Effector memory CD8-positive, alpha-beta T cell (primary cell): Measurements from ENCODE around the gene STPG1.

Experiments
- ATAC-seq: fragments of 150-1000 bp; cut with Tn5 transposase; replicated peaks from 2 replicates; pipeline ENCODE4 v1.10.0; 2021; ENCODE audit warnings: mild to moderate bottlenecking, moderate library complexity
- DNase-seq, 3 experiments: peaks; one replicate each; pipeline ENCODE4 v3.0.0; 2021
- H3K27ac Mint-ChIP-seq, 2 donors: one replicate each; pipeline ENCODE4 v1.8.0; 2022; ENCODE audit warnings: mild to moderate bottlenecking in 2 of 2, mixed read lengths in 2 of 2, moderate library complexity in 2 of 2
- H3K27me3 Mint-ChIP-seq, 2 donors: one replicate each; pipeline ENCODE4 v1.8.0; 2022; ENCODE audit warnings: mixed read lengths in 2 of 2
- H3K36me3 Mint-ChIP-seq: one replicate; pipeline ENCODE4 v1.8.0; 2022; ENCODE audit warnings: mild to moderate bottlenecking, moderate library complexity, mixed read lengths; ENCODE audit not compliant: insufficient read depth
- H3K4me1 Mint-ChIP-seq, 2 donors: one replicate each; pipeline ENCODE4 v1.8.0; 2022; ENCODE audit warnings: low read depth in 2 of 2, mixed read lengths in 2 of 2
- H3K4me3 Mint-ChIP-seq, 2 donors: one replicate each; pipeline ENCODE4 v1.8.0; 2022; ENCODE audit warnings: mild to moderate bottlenecking in 2 of 2, mixed read lengths in 2 of 2, moderate library complexity in 2 of 2
- H3K9me3 Mint-ChIP-seq, 2 donors: one replicate each; pipeline ENCODE4 v1.8.0; 2022; ENCODE audit warnings: mixed read lengths in 2 of 2

The STPG1 gene

DNA sequence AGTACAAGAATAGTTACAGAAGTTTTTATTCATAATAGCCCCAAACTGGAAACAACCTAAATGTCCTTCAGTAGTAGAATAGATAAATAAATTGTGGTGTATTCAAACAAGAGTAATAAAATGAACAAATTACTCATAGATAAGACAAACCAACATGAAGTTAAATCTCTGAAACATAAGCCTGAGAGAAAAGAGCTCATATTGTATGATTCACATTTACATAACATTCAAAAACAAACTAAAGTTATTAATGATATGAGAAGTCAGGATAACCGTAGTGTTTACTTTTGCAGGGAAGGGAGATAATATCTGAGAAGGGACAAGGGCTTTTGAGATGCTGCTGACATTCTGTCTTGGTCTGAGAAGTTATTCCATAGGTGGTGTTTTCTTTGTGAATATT is 13.5 kb downstream of the STPG1 start:
- Mint-ChIP-seq H3K4me3 (no peak overlapping the region), H3K27ac (no peak overlapping the region), H3K36me3 (no peaks in the 10 kb centered on the region)

DNA sequence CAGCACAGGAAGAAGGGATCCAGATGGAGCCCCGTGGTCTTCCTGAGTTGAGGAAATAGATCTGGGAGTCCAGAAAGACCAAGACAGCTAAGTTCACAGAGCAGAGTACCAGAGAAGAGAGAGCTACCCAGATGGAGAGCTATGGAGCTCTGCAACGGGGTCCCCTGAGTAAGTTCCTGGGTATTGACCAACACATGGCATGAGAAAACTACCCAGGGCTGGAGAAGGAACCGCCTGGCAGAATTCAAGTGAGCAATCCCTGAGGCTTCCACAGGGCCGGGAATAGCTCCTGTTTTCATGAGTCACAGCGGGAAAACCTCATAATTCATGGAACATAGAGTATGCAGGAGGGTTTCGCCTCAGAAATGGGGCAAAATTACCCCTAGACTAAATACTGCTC is 19.7 kb downstream of the STPG1 start:
- Mint-ChIP-seq H3K4me1 (peaks cover 14 to 21% of the 10 kb centered on the region in 2 donors), H3K4me3 (no peak overlapping the region), H3K27me3 (no peaks in the 10 kb centered on the region), H3K27ac (peak overlapping the region in 1 of 2 donors; percentile 61), H3K9me3 (no peaks in the 10 kb centered on the region), H3K36me3 (peaks cover 6% of the 10 kb centered on the region)
- ATAC-seq = no peak
- DNase-seq = no peak

More for the DNA sequence above, 13.5 kb downstream of the STPG1 start:
- no peaks in the 10 kb centered on the region for H3K4me1 Mint-ChIP-seq
- no peak for ATAC-seq
- H3K9me3 Mint-ChIP-seq = no peaks in the 10 kb centered on the region
- no peaks in the 10 kb centered on the region for H3K27me3 Mint-ChIP-seq
- DNase-seq = no peak

DNA sequence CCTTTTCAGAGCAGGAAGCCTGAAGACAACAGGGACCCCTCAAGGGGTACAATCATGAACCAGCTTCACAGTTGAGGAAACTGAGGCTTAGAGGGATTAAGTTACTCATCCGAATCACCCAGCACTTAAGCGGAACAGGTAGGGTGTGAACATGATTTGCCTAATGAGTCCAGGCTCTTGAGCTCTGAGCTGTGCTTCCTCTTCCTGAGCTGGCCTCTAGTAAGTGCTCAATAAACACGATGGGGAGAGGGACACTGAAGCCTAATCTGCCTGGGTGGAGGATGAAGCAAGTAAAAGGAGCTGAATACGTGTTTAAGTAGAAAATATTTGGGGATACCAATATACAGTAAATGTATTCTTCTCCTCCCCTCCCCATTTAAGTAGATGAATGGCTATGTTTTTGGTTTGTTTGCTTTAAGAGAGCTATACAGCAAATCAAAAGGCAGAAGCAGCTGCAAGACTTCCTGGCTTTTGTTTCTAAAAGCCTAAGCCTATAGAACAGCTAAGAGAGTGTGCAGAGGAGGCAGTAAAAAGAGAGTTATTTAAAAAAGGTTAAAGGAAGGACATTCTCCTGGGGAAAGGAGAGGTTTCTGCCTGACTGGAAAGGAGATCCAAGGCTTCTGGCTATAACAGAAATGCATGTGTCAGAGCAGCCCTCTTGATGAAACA is 20.5 kb downstream of the STPG1 start:
- Mint-ChIP-seq H3K4me1 (peaks cover 14 to 21% of the 10 kb centered on the region in 2 donors), H3K27ac (peak overlapping the region in 1 of 2 donors; percentile 98), H3K36me3 (peaks cover 6% of the 10 kb centered on the region), H3K9me3 (no peaks in the 10 kb centered on the region), H3K27me3 (no peaks in the 10 kb centered on the region), H3K4me3 (no peak overlapping the region)
- ATAC-seq = no peak
- DNase-seq = no peak

DNA sequence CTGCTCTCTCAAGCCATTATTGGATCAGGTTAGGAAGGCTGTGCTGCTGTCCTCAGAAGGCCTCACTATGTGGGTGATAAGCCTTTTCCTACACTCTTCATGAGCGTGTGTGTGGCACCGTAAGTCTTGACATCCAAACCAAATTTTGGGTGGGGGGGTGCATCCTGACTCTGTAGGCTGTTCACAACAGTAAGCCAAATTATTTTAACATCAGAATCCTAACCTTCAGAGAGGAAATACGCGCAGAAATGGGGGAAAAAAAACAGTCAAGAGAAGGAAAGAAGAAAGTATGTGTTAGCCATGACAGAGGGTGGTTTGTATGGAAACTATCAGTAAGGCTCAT is 21.0 kb downstream of the STPG1 start:
- peaks cover 6% of the 10 kb centered on the region for H3K36me3 Mint-ChIP-seq
- H3K27me3 Mint-ChIP-seq = no peaks in the 10 kb centered on the region
- H3K9me3 Mint-ChIP-seq = no peaks in the 10 kb centered on the region
- peaks cover 14 to 21% of the 10 kb centered on the region in 2 donors for H3K4me1 Mint-ChIP-seq
- H3K4me3 Mint-ChIP-seq = peak overlapping the region; percentile 83 to 87
- ATAC-seq (no peak), DNase-seq (no peak)
- H3K27ac Mint-ChIP-seq = peak overlapping the region; percentile 98

DNA sequence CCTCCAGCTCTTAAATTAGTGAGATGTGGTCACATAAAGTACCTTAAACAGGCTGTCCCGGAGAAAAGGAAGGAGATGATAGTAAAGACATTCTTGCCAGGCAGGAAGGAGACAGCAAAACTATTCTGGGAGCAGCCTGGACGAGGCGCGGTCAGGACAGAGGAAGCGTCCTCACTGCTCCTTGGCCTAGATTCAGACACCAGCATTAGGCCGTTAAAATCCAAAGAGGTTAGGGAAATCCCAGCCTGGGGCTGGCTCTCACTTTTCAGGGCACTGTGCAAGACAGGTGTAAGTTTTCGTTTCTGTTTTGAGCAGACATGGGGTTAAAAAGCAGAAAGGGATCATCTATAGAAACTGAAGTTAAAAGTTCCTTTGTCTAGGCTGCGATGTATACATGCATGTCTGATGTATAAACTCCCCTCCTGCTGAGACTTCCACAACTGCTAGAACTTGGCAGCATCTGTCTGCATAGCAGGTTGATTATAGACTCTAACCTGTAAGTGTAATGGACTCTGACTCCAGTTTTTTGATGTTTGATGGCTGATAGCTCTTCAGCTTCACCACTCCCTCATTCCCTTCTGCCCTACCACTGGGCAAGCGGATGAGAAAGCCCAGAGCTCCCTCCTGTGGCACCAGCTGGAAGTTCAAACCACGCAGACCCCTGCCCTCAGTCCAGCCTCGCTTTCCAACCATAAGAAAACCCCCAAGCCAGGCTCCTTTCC is 21.5 kb downstream of the STPG1 start:
- Mint-ChIP-seq H3K4me3 (peak overlapping the region; percentile 83 to 87), H3K27me3 (no peaks in the 10 kb centered on the region), H3K4me1 (peaks cover 14 to 21% of the 10 kb centered on the region in 2 donors), H3K36me3 (peaks cover 6% of the 10 kb centered on the region), H3K9me3 (no peaks in the 10 kb centered on the region), H3K27ac (peak overlapping the region; percentile 98)
- peak; percentile 54 to 67 (median 57) for DNase-seq
- ATAC-seq = peak; percentile 74

DNA sequence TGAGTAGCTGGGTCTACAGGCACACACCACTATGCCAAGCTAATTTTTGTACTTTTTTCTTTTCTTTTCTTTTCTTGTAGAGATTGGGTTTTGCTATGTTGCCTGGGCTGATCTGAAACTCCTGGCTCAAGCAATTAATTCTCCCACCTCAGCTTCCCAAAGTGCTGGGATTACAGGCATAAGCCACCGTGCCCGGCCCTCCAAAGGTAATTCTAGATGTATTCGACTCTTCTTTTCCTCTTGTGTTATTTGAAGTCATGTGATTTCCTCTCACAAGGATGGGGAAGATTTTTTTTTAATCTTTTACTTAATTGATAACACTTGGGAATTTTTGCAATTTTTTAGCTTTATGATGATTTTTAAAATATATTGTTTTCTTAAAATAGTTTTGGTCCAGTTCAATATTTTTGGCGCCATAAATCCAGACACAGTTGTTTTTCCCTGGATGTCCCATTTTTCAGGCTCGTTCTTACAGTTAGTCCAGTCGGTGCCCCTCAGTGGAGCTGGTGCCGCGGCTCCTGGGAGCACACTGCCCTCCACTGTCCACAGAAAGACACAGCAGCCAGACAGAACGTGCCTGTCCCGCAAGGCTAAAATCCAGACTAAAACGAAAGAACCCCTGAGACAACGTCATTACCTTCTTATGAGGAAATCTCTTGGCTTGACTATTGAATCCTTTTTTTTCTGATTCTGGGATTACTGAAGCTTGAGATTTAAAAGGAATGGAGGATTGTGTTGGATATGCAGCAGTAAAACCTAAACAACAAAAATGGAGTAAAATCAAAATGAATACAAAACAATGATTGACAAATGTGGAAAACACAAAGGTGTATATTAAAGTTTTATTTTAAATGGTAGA is 22.4 kb downstream of the STPG1 start:
- Mint-ChIP-seq H3K4me1 (peaks cover 21% of the 10 kb centered on the region in 2 donors), H3K4me3 (peak overlapping the region; percentile 83 to 87), H3K9me3 (no peaks in the 10 kb centered on the region), H3K27me3 (no peaks in the 10 kb centered on the region), H3K27ac (peak overlapping the region; percentile 98), H3K36me3 (peaks cover 6% of the 10 kb centered on the region)
- peak; percentile 76 for ATAC-seq
- DNase-seq = peak; percentile 58 to 68 (median 61)

DNA sequence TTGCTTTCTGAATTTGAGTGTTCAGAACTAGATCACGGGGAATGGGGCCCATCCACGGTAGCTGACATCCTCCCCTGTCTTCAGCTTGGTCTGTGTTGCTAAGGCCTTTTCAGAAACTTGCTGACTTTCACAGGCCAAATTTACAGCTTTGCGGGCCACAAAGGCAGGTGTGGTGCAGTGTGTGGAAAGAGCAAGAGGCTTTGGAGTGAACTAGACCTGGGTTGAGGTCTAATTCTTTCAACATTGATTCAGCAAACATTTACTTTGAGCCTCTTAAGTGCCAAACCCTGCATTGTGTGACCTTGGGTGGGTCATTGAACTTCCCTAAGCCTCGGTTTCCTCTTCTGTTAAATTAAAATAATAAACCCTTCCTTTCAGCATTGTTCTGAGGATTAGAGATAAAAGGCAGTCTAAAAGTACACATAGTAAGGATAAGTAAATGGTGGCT is 24.3 kb downstream of the STPG1 start:
- Mint-ChIP-seq H3K36me3 (peaks cover 6% of the 10 kb centered on the region), H3K4me1 (peaks cover 26 to 34% of the 10 kb centered on the region in 2 donors), H3K27me3 (no peaks in the 10 kb centered on the region), H3K27ac (no peak overlapping the region), H3K9me3 (no peaks in the 10 kb centered on the region), H3K4me3 (no peak overlapping the region)
- no peak for DNase-seq
- ATAC-seq = no peak

DNA sequence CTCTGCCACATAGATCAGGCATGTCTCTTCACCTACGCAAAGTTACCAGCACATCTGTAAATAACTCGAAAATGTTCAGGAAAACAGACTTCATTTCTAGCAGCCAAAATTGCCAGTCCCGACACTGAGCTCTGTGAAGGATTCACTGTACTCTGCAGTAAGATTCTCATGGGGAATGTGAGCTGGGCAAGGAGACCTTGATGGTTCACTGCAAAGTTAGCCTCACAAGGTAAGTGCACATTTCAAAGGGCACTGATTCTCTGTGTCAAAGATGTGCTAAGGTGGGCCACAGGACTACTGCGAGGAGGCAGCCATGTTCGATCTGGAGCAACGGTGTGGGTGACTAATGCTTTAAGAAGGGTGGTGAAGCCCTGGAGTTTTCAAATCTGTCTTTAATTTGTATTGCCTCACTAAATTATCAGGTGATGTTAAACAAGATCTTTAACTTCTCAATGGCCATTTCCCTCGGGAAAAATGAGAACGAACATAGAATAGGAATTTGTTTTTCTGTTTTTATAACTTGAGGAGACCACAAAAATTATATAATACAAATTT is 25.2 kb downstream of the STPG1 start:
- no peak overlapping the region for H3K27ac Mint-ChIP-seq
- H3K4me3 Mint-ChIP-seq = no peak overlapping the region
- H3K9me3 Mint-ChIP-seq = no peaks in the 10 kb centered on the region
- DNase-seq = no peak
- H3K27me3 Mint-ChIP-seq = no peaks in the 10 kb centered on the region
- H3K36me3 Mint-ChIP-seq = peaks cover 6% of the 10 kb centered on the region
- no peak for ATAC-seq
- H3K4me1 Mint-ChIP-seq = peaks cover 22 to 37% of the 10 kb centered on the region in 2 donors

DNA sequence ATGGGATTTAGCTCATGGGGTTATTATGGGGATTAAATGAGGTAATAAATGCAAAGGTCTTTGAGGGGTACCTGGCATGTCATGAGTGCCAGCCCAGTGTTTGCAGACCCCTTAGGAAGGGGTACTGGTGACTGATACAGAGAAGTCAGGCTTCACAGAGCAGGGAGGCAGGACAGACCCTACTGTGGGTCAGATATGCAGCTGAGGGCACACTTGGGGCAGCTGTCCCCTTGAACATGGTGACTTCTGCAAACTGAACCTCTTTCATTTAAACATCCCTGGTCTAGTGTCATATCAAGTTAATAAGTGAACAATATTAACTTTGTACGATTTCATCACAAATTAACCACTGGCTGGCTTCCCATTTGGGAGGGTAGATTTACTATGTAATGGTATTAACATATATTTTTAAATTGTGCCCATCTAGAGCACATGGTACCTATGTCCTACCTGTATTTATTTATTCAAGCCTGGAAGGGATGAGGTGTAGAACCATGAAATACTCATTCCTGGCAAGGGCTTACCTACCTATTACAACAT is 25.9 kb downstream of the STPG1 start:
- no peaks in the 10 kb centered on the region for H3K9me3 Mint-ChIP-seq
- DNase-seq (no peak), ATAC-seq (no peak)
- no peak overlapping the region for H3K27ac Mint-ChIP-seq
- H3K27me3 Mint-ChIP-seq = no peaks in the 10 kb centered on the region
- H3K36me3 Mint-ChIP-seq = peaks cover 6% of the 10 kb centered on the region
- no peak overlapping the region for H3K4me3 Mint-ChIP-seq
- H3K4me1 Mint-ChIP-seq = peaks cover 19 to 37% of the 10 kb centered on the region in 2 donors

DNA sequence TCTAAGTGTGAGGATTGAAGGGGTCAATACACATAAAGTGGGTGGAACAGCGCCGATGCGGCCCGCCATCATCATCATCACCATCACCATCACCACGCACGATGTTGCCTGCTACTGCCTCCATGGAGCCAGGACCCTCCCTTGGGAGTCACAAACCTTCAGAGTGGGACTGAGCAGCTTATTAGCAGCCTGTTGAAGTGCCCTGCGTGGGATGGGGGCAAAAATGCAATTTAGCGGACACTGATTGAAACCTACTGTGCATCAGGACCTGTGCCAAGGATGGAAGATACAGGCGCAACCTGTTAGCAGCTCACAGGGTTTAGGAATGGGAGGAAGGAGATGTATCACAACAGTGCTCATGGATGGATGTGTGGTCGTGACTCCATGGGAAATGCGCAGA is 26.7 kb downstream of the STPG1 start:
- Mint-ChIP-seq H3K4me1 (peaks cover 13 to 31% of the 10 kb centered on the region in 2 donors), H3K27ac (no peak overlapping the region), H3K9me3 (no peaks in the 10 kb centered on the region), H3K4me3 (no peak overlapping the region), H3K36me3 (peaks cover 6% of the 10 kb centered on the region), H3K27me3 (no peaks in the 10 kb centered on the region)
- DNase-seq (no peak), ATAC-seq (no peak)

DNA sequence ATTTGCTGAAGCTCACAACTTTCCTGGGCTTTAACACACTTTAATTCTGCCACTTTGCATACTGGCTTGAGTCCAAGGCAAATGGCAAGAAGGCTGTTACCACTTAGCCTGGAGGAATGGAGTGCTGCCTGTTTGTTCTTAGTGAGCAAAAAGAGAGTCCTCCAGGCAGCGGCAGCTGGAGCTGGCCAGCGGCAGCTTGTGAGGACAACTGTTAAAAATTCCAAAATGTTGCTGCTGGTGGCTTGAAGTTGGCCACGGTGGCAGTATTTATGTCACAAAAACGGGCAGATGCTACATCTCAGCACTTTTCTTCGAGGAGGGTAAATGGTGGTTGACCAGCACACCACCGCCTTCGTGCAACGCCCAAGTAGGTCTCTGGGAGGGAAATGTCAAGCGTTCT is 27.3 kb downstream of the STPG1 start:
- no peak overlapping the region for H3K27ac Mint-ChIP-seq
- DNase-seq = no peak

DNA sequence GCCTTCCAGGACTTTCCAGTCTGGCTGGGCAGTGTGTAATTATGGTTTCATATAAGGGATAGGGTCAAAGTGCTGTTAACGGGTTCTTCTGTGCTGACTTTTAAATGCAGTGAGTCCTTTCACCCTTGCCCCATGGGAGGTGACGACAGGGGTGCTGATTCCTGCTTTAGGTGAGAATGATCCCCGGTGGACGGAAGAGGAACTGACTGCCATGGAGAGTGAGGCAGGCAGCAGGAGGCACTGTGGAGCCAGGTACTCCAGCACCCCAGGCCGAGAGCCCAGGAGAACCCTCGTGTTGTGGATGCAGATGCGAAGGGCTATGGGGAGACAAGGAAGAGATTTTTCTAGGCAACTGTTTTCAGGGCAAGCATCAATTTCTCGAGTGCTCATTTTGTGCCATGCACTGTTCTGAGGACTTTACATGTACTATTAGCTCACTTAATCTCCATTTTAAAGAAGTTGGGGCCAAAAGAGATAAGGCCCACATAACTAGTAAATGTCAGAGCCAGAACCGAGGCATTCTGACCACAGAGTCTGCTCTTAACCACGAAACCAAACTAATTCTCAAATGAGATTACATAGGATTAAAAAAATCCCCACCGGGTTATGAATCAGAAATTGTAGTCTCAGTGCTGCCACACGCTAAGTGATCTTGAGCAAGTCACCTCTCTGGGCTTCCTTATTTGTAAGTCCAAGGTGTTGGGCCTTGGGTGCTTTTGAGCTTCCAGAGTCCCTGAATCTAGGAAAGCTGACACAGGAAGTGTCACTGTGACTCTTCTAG is 28.2 kb downstream of the STPG1 start:
- DNase-seq (peak in 1 of 3 experiments; percentile 9), ATAC-seq (peak; percentile 37)
- peak overlapping the region in 1 of 2 donors; percentile 55 for H3K4me3 Mint-ChIP-seq
- H3K9me3 Mint-ChIP-seq = no peaks in the 10 kb centered on the region
- H3K4me1 Mint-ChIP-seq = peaks cover 4 to 23% of the 10 kb centered on the region in 2 donors
- H3K27ac Mint-ChIP-seq = peak overlapping the region in 1 of 2 donors; percentile 89
- no peaks in the 10 kb centered on the region for H3K27me3 Mint-ChIP-seq
- H3K36me3 Mint-ChIP-seq = peaks cover 3% of the 10 kb centered on the region

More for the DNA sequence above, 27.3 kb downstream of the STPG1 start:
- H3K27me3 Mint-ChIP-seq = no peaks in the 10 kb centered on the region
- no peak overlapping the region for H3K4me3 Mint-ChIP-seq
- H3K36me3 Mint-ChIP-seq = peaks cover under 1% of the 10 kb centered on the region
- ATAC-seq = no peak
- no peaks in the 10 kb centered on the region for H3K9me3 Mint-ChIP-seq
- peaks cover 6 to 24% of the 10 kb centered on the region in 2 donors for H3K4me1 Mint-ChIP-seq
